Progenitor cell of endocrine pancreas (in vitro differentiated cells): ENCODE results near the gene USE1. TPM values are rescaled to one million over a fixed set of nuclear protein-coding genes. Genes with fewer than 3 reads are reported as not detected.

Experiments
- DNase-seq: peaks from one replicate; pipeline ENCODE4 v3.0.0; 2021; ENCODE audit warnings: low spot score; ENCODE audit not compliant: unreplicated experiment
- H3K27ac Mint-ChIP-seq: 2 replicates; pipeline ENCODE4 v1.8.0; 2021; ENCODE audit warnings: mild to moderate bottlenecking, moderate library complexity, mixed read lengths
- H3K27me3 Mint-ChIP-seq: 2 replicates; pipeline ENCODE4 v1.8.0; 2021; ENCODE audit warnings: mixed read lengths
- H3K36me3 Mint-ChIP-seq: 2 replicates; pipeline ENCODE4 v1.8.0; 2022; ENCODE audit warnings: mixed read lengths; ENCODE audit not compliant: insufficient read depth
- H3K4me1 Mint-ChIP-seq: 2 replicates; pipeline ENCODE4 v1.8.0; 2021; ENCODE audit warnings: low read depth, mixed read lengths
- H3K4me3 Mint-ChIP-seq: 2 replicates; pipeline ENCODE4 v1.8.0; 2021; ENCODE audit warnings: low read depth, mild to moderate bottlenecking, moderate library complexity, mixed read lengths
- H3K9me3 Mint-ChIP-seq: 2 replicates; pipeline ENCODE4 v1.8.0; 2021; ENCODE audit warnings: low read depth, mixed read lengths
- total RNA-seq: library from RNA; stranded (reverse); gene quantifications from 2 replicates; pipeline ENCODE4 v1.2.1, GENCODE V29; 2021
- TF ChIP-seq, protein P1 (sequence below): fragments of 200-600 bp; sonication (generic); IDR thresholded peaks from one replicate; pipeline ENCODE4 v1.5.0; 2021; ENCODE audit warnings: antibody characterized with exemption, mild to moderate bottlenecking; ENCODE audit not compliant: unreplicated experiment

The USE1 gene
- total RNA-seq, 1 donor from 2014 or later, result 27.2 TPM

DNA sequence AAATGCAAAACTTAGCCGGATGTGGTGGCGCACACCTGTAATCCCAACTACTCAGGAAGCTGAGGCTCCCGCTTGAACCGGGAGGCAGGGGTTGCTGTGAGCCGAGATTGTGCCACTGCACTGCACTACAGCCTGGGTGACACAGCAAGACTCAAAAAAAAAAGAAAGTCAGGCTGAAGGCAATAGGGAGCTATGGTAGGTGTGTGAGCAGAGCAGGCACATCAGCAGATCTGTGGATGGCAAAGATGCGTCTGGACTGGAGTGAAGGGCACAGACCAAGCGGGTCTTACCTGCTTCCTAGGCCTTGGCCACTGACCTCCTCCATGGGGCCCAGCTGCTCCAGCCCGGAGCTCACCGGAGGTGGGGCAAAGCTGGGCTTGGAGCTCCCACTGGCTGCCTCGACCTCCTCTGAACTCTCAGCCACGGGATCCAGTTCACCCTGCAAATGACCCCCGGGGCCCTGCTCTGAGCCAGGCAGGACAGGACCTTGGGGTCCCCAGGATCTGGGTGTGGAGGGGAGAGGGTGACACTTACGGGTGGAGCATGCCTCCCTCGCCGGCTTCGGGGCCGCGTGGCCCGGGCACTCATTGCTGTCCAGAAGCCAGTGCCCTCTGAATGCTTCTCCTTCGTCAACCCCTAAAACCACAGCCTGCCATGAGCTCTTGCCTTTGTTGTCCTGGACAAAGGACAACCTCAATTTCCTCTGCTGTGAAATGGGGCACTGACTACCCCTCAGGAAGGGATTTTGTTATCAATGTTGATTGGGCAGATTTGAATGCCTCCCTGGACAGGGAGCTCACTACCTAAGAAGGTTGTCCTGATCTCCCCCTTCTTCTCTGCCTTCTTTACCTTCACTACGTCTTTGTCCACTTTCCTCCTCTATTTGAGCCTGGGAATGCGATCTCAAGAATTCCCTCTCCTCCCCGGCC lies 48.8 kb downstream of the USE1 start:
- H3K27ac Mint-ChIP-seq, result no peak overlapping the region
- DNase-seq, result no peak

DNA sequence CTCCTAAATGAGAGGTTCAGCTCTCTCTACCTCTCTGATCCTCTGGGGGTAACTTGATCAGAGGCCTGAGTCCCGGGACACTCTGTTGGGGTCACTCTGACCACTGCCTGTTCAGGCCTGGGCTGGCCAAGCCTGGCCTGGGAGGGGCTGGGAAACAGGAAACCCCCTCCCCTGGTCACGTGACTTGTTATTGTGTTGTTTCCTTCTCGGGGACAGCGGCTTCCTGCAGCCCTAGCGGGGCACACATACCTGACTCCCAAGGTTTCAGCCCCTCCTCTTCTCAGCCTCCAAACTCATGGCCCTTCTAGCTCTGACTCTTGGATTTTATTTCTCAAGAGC lies 49.5 kb downstream of the USE1 start, which contains the start of gene USHBP1:
Gene USHBP1, minus strand, starts transcription at position 105 of the 339 bp plus-strand sequence. CDS start 446 bp downstream, outside the sequence.
- H3K4me3 Mint-ChIP-seq, result no peak within 1 kb of the TSS
- no peak within 1 kb of the TSS for H3K27ac Mint-ChIP-seq
- H3K36me3 Mint-ChIP-seq, result no peaks in the 10 kb centered on the region
- peaks cover 4% of the 10 kb centered on the region for H3K9me3 Mint-ChIP-seq
- peaks cover 3% of the 10 kb centered on the region for H3K27me3 Mint-ChIP-seq
- TF ChIP-seq, protein P1, sequence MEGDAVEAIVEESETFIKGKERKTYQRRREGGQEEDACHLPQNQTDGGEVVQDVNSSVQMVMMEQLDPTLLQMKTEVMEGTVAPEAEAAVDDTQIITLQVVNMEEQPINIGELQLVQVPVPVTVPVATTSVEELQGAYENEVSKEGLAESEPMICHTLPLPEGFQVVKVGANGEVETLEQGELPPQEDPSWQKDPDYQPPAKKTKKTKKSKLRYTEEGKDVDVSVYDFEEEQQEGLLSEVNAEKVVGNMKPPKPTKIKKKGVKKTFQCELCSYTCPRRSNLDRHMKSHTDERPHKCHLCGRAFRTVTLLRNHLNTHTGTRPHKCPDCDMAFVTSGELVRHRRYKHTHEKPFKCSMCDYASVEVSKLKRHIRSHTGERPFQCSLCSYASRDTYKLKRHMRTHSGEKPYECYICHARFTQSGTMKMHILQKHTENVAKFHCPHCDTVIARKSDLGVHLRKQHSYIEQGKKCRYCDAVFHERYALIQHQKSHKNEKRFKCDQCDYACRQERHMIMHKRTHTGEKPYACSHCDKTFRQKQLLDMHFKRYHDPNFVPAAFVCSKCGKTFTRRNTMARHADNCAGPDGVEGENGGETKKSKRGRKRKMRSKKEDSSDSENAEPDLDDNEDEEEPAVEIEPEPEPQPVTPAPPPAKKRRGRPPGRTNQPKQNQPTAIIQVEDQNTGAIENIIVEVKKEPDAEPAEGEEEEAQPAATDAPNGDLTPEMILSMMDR, result no peak
- H3K4me1 Mint-ChIP-seq, result peaks cover 6% of the 10 kb centered on the region
- no peak for DNase-seq

More for the DNA sequence above, 48.8 kb downstream of the USE1 start:
- peaks cover 3% of the 10 kb centered on the region for H3K27me3 Mint-ChIP-seq
- no peak overlapping the region for H3K4me3 Mint-ChIP-seq
- TF ChIP-seq, protein P1, result no peak
- H3K4me1 Mint-ChIP-seq, result peaks cover 6% of the 10 kb centered on the region
- H3K9me3 Mint-ChIP-seq, result peaks cover 4% of the 10 kb centered on the region
- no peaks in the 10 kb centered on the region for H3K36me3 Mint-ChIP-seq

DNA sequence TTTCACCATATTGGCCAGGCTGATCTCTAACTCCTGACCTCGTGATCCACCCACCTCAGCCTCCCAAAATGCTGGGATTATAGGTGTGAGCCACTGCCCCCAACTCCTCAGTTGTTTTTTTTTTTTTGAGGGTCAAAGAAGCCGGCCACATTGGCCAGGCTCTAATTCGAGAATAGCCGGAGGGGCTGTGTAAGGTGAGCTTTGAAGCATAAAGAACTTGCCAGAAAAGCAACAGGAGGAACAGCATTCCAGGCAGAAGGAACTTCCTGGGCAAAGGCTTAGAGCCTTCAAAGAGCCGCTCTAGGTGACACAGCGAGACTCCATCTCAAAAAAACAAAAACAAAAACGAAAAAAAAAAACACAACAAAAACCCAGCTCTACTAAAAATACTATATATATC lies 50.9 kb downstream of the USE1 start:
- Mint-ChIP-seq H3K36me3 (peaks cover 2% of the 10 kb centered on the region), H3K27ac (no peak overlapping the region), H3K4me3 (no peak overlapping the region), H3K27me3 (no peaks in the 10 kb centered on the region), H3K4me1 (peaks cover 6% of the 10 kb centered on the region), H3K9me3 (peaks cover 4% of the 10 kb centered on the region)
- TF ChIP-seq, protein P1, result no peak
- DNase-seq, result no peak

DNA sequence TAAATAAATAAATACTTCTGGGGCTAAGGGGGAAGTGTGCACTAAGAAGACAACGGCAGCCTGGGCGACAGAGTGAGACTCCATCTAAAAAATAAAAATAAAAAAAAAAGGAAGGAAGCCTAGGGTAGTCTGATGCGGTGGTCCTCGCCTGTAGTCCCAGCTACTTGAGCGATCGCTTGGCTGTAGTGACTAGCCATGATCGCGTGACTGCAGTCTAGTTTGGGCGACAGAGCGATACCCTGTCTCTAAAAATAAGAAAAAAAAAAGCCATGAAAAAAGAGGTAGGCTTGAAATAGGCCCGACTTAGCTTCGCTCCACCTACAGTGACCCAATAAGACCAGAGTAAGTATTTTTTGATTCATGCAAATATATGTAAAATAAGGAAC lies 51.4 kb downstream of the USE1 start:
- DNase-seq, result no peak
- TF ChIP-seq, protein P1, result no peak

DNA sequence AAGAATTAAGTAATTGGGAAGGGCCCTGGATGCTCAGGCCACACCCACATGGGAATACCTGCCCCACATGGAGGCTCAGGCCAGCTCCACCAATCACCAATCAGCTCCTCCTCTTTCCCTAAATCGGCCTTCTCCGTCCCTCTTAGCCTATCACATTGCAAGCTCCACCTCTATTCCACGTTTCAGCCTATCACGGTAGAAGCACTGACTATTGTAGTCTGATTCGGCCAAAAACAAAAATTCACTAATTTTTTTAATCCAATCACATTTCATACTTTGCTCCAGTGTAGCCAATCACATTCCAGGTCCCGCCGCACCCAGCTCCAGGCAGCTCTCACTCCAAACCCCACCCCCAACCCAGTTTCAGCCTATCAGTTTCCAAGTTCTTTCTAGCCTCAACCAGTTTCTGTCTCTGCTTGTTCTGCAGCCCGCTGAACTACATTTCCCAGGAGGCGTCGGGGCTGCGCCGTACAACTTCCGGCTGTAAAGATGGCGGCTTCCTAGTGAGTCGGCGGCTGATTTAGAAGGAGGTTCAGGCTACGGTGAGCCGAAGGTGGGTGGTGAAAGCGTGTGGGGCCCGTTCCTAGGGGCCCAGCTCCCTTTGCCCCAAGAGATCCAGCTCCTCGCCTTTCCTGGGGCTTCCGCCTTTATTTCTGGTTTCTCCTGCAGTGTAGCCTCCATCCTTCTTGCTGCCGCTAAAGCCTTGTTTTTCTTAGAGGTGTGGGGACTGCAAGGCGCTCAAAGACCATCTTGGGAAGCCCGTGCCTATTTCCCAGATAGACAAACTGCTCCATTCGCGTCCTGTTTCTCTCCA lies 52.0 kb downstream of the USE1 start, which contains the start of gene BABAM1:
Gene BABAM1, plus strand, starts transcription at position 469 of the 814 bp plus-strand sequence. CDS start 1,364 bp downstream, outside the sequence.
- Mint-ChIP-seq H3K27ac (peak within 1 kb of the TSS; percentile 91), H3K9me3 (peaks cover 4% of the 10 kb centered on the region), H3K4me3 (peak within 1 kb of the TSS; percentile 93), H3K4me1 (peaks cover 6% of the 10 kb centered on the region), H3K27me3 (no peaks in the 10 kb centered on the region), H3K36me3 (peaks cover 6% of the 10 kb centered on the region)
- peak; percentile 87 for DNase-seq
- TF ChIP-seq, protein P1, result no peak

More for the DNA sequence above, 51.4 kb downstream of the USE1 start:
- no peaks in the 10 kb centered on the region for H3K27me3 Mint-ChIP-seq
- peaks cover 4% of the 10 kb centered on the region for H3K9me3 Mint-ChIP-seq
- H3K27ac Mint-ChIP-seq, result peak overlapping the region; percentile 91
- peaks cover 6% of the 10 kb centered on the region for H3K36me3 Mint-ChIP-seq
- H3K4me3 Mint-ChIP-seq, result peak overlapping the region; percentile 93
- H3K4me1 Mint-ChIP-seq, result peaks cover 6% of the 10 kb centered on the region
